Esophagus muscularis mucosa (tissue), 4 donors: Measurements from ENCODE around the gene CABP4.

ENCODE experiments used
- CTCF ChIP-seq, 3 experiments: fragments of 200-600 bp in 2 of 3; fragments of 450-650 bp in 1 of 3; sonication (generic) in 2 of 3; IDR thresholded peaks; one replicate each; pipeline ENCODE4 v1.5.1; 2017 to 2019; ENCODE audit warnings: antibody characterized with exemption in 3 of 3, mild to moderate bottlenecking in 2 of 3, moderate library complexity in 1 of 3
- EP300 ChIP-seq: sonication (generic); formaldehyde crosslinking; IDR thresholded peaks from one replicate; pipeline ENCODE4 v1.6.1; 2017; ENCODE audit warnings: antibody characterized with exemption
- POLR2A ChIP-seq: fragments of 450-650 bp; IDR thresholded peaks from one replicate; pipeline ENCODE4 v1.6.1; 2017; ENCODE audit warnings: antibody characterized with exemption, moderate library complexity, mild to moderate bottlenecking, low read depth

GRCh38 chr11:67506426-67507051 lies 51.4 kb downstream of the CABP4 start:
- TF ChIP-seq POLR2A: no peak
- TF ChIP-seq CTCF (IDR thresholded peaks at IDR 0.05): no peak
- no peak for TF ChIP-seq EP300
